K562 (cell line): Measurements from ENCODE around the gene TPD52L2. TPM values are rescaled to one million over a fixed set of nuclear protein-coding genes. Genes with fewer than 3 reads are reported as not detected.

Experiments
- CBFA2T2 ChIP-seq: fragments of 450-650 bp; conservative IDR thresholded peaks from 2 replicates; pipeline ENCODE4 v1.6.1; 2017; ENCODE audit warnings: mild to moderate bottlenecking
- CBX2 ChIP-seq: fragments of 200-600 bp; sonication (generic); IDR thresholded peaks from one replicate; pipeline ENCODE4 v1.6.1; 2012; ENCODE audit warnings: mild to moderate bottlenecking, low read length, inconsistent platforms; ENCODE audit not compliant: insufficient read depth, poor library complexity, severe bottlenecking
- CTCF ChIP-seq, 3 experiments: IDR thresholded peaks in 2 of 3; conservative IDR thresholded peaks in 1 of 3; 2 replicates each; pipeline ENCODE4 v1.5.1; 2011 to 2012; ENCODE audit warnings: low read length in 3 of 3, mild to moderate bottlenecking in 3 of 3, control low read depth in 2 of 3, improper control_type of control experiment in 1 of 3, inconsistent platforms in 1 of 3, low read depth in 1 of 3, mixed read lengths in 1 of 3, moderate library complexity in 1 of 3; ENCODE audit not compliant: insufficient read depth in 2 of 3
- DPF2 ChIP-seq: fragments of 450-650 bp; IDR thresholded peaks from 2 replicates; pipeline ENCODE4 v1.6.1; 2016
- ERF ChIP-seq: fragments of 450-650 bp; formaldehyde crosslinking; IDR thresholded peaks from 2 replicates; pipeline ENCODE4 v1.4.0; 2020; ENCODE audit warnings: mild to moderate bottlenecking, mixed read lengths
- KDM5B ChIP-seq: fragments of 200-600 bp; sonication (generic); IDR thresholded peaks from 2 replicates; pipeline ENCODE4 v1.6.1; 2012; ENCODE audit warnings: low read depth, mild to moderate bottlenecking, moderate library complexity, low read length, control low read depth, inconsistent platforms; ENCODE audit not compliant: insufficient replicate concordance
- MCM3 ChIP-seq: fragments of 450-650 bp; IDR thresholded peaks from 2 replicates; pipeline ENCODE4 v1.6.1; 2016
- MEF2A ChIP-seq: IDR thresholded peaks from 2 replicates; pipeline ENCODE4 v1.6.1; 2011; ENCODE audit warnings: low read depth, mild to moderate bottlenecking, low read length, moderate library complexity; ENCODE audit not compliant: control insufficient read depth
- NCOA1 ChIP-seq: fragments of 450-650 bp; IDR thresholded peaks from 2 replicates; pipeline ENCODE4 v1.6.1; 2016; ENCODE audit warnings: low read depth
- POLR2G ChIP-seq: fragments of 200-400 bp; formaldehyde crosslinking; IDR thresholded peaks from 2 replicates; pipeline ENCODE4 v1.6.1; 2017; ENCODE audit warnings: low read depth, mild to moderate bottlenecking, antibody characterized with exemption, low read length, moderate library complexity
- PTRF ChIP-seq: fragments of 450-650 bp; IDR thresholded peaks from 2 replicates; pipeline ENCODE4 v1.6.1; 2016; ENCODE audit warnings: mild to moderate bottlenecking, missing genetic modification characterization, missing compliant biosample characterization
- SRSF9 ChIP-seq: fragments of 200-400 bp; formaldehyde crosslinking; IDR thresholded peaks from 2 replicates; pipeline ENCODE4 v1.6.1; 2017; ENCODE audit warnings: low read depth, low read length, borderline replicate concordance
- USF1 ChIP-seq: sonication (generic); formaldehyde crosslinking; IDR thresholded peaks from 2 replicates; pipeline ENCODE4 v1.9.0; 2022; ENCODE audit warnings: mild to moderate bottlenecking, missing genetic modification reagents
- ZFX ChIP-seq: sonication (generic); formaldehyde crosslinking; IDR thresholded peaks from 2 replicates; pipeline ENCODE4 v1.8.0; 2022; ENCODE audit warnings: mild to moderate bottlenecking, missing genetic modification reagents, moderate library complexity
- ZNF277 ChIP-seq: fragments of 250-450 bp; sonication (Bioruptor Pico); IDR thresholded peaks from 2 replicates; pipeline ENCODE4 v1.8.0; 2022; ENCODE audit warnings: inconsistent platforms, mild to moderate bottlenecking, moderate library complexity, borderline replicate concordance
- ZNF77 ChIP-seq: fragments of 250-450 bp; sonication (Bioruptor Pico); IDR thresholded peaks from 2 replicates; pipeline ENCODE4 v1.5.0; 2020
- polyA plus RNA-seq, 8 experiments: library from polyadenylated mRNA; depleted of rRNA in 4 of 8; stranded (reverse) in 5 of 8; unstranded in 3 of 8; fragments of >200 nt; fragmentation: Nextera tagmentation in 2 of 8; fragmentation: Illumina TruSeq in 1 of 8; extraction: Ambion mirVana in 2 of 8; extraction: Trizol in 1 of 8; gene quantifications; 2 replicates each; pipeline versions ENCODE4 v1.2.1 to v1.2.3, GENCODE V29; 2011 to 2014; ENCODE audit warnings: inconsistent platforms in 1 of 8, missing spikeins in 1 of 8
- total RNA-seq, 7 experiments: library from RNA; depleted of rRNA in 6 of 7; stranded (reverse); fragments of >200 nt in 6 of 7; fragmentation: Illumina TruSeq in 2 of 7; extraction: Trizol in 2 of 7; gene quantifications; 2 replicates each; pipeline versions ENCODE4 v1.2.1 to v1.2.3, GENCODE V29; 2011 to 2021; ENCODE audit warnings: low replicate concordance in 1 of 7
- TF ChIP-seq, protein P1 (sequence below): IDR thresholded peaks from 2 replicates; pipeline ENCODE4 v1.6.1; 2012; ENCODE audit warnings: low read depth, low read length, improper control_type of control experiment, borderline replicate concordance
- TF ChIP-seq, protein P2 (sequence below): fragments of 250-450 bp; sonication (Bioruptor Pico); IDR thresholded peaks from 2 replicates; pipeline ENCODE4 v1.8.0; 2022; ENCODE audit warnings: moderate library complexity, mild to moderate bottlenecking, inconsistent platforms

Gene TPD52L2
- total and polyA plus RNA-seq, 9 of the 15 experiments (the other 6 are each of a cell fraction or from before 2014, with no cell fraction given): 1.9 to 117 (median 74.6) TPM

- TF ChIP-seq MEF2A (no peak), MCM3 (no peak), CTCF (IDR thresholded peaks at IDR 0.05 in 2 of 3, conservative IDR thresholded peaks at IDR 0.05 in 1 of 3; ENCODE audit: insufficient read depth in 2 of 3, low read depth in 1 of 3, low read length in 3 of 3) (no peak), CBFA2T2 (no peak), POLR2G (0 out of 2 replicates have a peak, but pooled peaks have one; percentile 25), USF1 (0 out of 2 replicates have a peak, but pooled peaks have one; percentile 16), NCOA1 (no peak), PTRF (tag) (no peak), ZNF77 (no peak), KDM5B (peak; percentile 60), DPF2 (no peak), CBX2 (no peak), ZNF277 (CRISPR knock-in tag) (no peak), ERF (CRISPR knock-in tag) (no peak), SRSF9 (no peak), ZFX (CRISPR knock-in tag) (peak; percentile 21; the same call in 1 of the 2 replicates)
- TF ChIP-seq, protein P1, sequence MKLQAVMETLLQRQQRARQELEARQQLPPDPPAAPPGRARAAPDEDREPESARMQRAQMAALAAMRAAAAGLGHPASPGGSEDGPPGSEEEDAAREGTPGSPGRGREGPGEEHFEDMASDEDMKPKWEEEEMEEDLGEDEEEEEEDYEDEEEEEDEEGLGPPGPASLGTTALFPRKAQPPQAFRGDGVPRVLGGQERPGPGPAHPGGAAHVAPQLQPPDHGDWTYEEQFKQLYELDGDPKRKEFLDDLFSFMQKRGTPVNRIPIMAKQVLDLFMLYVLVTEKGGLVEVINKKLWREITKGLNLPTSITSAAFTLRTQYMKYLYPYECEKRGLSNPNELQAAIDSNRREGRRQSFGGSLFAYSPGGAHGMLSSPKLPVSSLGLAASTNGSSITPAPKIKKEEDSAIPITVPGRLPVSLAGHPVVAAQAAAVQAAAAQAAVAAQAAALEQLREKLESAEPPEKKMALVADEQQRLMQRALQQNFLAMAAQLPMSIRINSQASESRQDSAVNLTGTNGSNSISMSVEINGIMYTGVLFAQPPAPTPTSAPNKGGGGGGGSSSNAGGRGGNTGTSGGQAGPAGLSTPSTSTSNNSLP: no peak
- TF ChIP-seq, protein P2, sequence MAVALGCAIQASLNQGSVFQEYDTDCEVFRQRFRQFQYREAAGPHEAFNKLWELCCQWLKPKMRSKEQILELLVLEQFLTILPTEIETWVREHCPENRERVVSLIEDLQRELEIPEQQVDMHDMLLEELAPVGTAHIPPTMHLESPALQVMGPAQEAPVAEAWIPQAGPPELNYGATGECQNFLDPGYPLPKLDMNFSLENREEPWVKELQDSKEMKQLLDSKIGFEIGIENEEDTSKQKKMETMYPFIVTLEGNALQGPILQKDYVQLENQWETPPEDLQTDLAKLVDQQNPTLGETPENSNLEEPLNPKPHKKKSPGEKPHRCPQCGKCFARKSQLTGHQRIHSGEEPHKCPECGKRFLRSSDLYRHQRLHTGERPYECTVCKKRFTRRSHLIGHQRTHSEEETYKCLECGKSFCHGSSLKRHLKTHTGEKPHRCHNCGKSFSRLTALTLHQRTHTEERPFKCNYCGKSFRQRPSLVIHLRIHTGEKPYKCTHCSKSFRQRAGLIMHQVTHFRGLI (CRISPR knock-in tag): no peak
These were observed 42.8 kb upstream of the TPD52L2 start (continued) for GRCh38 chr20:63822276-63822696.
